ENCODE data around the gene MDC1. TPM values are rescaled to one million over a fixed set of nuclear protein-coding genes. Genes with fewer than 3 reads are reported as not detected.

Gene MDC1
- total and polyA plus RNA-seq, 2 of the 13 experiments (the other 11 are each of a cell fraction or from before 2014, with no cell fraction given) = 8.4 to 14.0 TPM

DNA sequence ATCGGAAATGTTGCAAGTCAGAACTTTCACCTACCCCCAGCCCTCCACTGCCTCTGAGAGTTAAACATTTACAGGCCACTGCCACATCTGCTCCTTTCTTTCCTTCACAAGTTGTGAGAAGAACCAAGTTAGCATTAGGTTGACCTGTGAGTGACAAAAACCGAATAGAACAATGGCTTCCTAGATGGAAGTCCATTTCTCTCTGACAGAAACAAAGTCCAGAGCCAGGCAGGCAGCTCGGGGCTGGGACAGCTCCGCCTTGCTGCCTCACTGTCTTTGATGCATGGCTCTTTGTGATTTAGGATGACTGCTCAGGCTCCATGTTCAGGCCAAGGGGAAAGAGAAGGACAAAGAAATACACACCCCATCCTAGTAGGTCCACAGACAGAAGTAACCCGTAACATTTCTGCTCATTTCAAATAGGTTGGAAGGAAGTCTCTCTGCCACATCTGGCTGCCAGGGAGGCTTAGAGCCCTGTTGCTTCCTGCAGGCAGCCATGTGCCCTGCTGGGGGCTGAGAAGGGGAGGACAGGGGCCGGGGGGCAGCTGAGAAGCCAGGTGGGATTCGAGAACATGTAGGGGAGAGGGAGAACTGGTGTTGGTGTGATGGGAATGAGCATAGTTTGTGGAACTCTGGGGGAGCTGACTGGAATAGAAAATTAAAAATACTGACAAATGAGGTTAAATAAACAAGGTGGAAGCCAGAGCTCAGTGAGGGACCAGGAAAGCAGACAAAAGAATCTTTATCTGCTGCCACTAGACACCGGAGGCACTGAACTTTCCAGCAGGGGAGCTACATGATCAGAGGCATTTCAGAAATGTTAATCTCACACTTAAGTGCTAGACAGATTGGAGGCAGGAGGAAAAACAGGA, 46.8 kb upstream of the MDC1 start (continued):
- TF ChIP-seq, protein P1, sequence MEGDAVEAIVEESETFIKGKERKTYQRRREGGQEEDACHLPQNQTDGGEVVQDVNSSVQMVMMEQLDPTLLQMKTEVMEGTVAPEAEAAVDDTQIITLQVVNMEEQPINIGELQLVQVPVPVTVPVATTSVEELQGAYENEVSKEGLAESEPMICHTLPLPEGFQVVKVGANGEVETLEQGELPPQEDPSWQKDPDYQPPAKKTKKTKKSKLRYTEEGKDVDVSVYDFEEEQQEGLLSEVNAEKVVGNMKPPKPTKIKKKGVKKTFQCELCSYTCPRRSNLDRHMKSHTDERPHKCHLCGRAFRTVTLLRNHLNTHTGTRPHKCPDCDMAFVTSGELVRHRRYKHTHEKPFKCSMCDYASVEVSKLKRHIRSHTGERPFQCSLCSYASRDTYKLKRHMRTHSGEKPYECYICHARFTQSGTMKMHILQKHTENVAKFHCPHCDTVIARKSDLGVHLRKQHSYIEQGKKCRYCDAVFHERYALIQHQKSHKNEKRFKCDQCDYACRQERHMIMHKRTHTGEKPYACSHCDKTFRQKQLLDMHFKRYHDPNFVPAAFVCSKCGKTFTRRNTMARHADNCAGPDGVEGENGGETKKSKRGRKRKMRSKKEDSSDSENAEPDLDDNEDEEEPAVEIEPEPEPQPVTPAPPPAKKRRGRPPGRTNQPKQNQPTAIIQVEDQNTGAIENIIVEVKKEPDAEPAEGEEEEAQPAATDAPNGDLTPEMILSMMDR (CRISPR knock-in tag; IDR thresholded peaks at IDR 0.05) = peak; percentile 55
- TF ChIP-seq CHD2 (IDR thresholded peaks at IDR 0.05; ENCODE audit: low read depth, low read length) = no peak
- peak; percentile 83 for TF ChIP-seq FOSL2 (CRISPR knock-in tag; IDR thresholded peaks at IDR 0.05)
- TF ChIP-seq, protein P2, sequence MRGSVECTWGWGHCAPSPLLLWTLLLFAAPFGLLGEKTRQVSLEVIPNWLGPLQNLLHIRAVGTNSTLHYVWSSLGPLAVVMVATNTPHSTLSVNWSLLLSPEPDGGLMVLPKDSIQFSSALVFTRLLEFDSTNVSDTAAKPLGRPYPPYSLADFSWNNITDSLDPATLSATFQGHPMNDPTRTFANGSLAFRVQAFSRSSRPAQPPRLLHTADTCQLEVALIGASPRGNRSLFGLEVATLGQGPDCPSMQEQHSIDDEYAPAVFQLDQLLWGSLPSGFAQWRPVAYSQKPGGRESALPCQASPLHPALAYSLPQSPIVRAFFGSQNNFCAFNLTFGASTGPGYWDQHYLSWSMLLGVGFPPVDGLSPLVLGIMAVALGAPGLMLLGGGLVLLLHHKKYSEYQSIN (CRISPR knock-in tag; IDR thresholded peaks at IDR 0.05; ENCODE audit: borderline replicate concordance) = no peak
- no peak for TF ChIP-seq U2AF2 (IDR thresholded peaks at IDR 0.05; ENCODE audit: low read depth, low read length)
- TF ChIP-seq ZNF550 (CRISPR knock-in tag; IDR thresholded peaks at IDR 0.05; ENCODE audit: borderline replicate concordance) = no peak
- TF ChIP-seq ASH2L (IDR thresholded peaks at IDR 0.05; ENCODE audit: insufficient read length, low read depth, low read length) = peak; percentile 100
- peak; percentile 53; the same call in 1 of the 2 replicates for TF ChIP-seq POGZ (CRISPR knock-in tag; IDR thresholded peaks at IDR 0.05)
- peak; percentile 78 for TF ChIP-seq ZNF337 (CRISPR knock-in tag; IDR thresholded peaks at IDR 0.05; ENCODE audit: borderline replicate concordance, low read depth)
- TF ChIP-seq, protein P3, sequence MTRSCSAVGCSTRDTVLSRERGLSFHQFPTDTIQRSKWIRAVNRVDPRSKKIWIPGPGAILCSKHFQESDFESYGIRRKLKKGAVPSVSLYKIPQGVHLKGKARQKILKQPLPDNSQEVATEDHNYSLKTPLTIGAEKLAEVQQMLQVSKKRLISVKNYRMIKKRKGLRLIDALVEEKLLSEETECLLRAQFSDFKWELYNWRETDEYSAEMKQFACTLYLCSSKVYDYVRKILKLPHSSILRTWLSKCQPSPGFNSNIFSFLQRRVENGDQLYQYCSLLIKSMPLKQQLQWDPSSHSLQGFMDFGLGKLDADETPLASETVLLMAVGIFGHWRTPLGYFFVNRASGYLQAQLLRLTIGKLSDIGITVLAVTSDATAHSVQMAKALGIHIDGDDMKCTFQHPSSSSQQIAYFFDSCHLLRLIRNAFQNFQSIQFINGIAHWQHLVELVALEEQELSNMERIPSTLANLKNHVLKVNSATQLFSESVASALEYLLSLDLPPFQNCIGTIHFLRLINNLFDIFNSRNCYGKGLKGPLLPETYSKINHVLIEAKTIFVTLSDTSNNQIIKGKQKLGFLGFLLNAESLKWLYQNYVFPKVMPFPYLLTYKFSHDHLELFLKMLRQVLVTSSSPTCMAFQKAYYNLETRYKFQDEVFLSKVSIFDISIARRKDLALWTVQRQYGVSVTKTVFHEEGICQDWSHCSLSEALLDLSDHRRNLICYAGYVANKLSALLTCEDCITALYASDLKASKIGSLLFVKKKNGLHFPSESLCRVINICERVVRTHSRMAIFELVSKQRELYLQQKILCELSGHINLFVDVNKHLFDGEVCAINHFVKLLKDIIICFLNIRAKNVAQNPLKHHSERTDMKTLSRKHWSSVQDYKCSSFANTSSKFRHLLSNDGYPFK (CRISPR knock-in tag; IDR thresholded peaks at IDR 0.05; ENCODE audit: borderline replicate concordance) = peak; percentile 76; the same call in 1 of the 2 replicates
- no peak for TF ChIP-seq SCMH1 (CRISPR knock-in tag; IDR thresholded peaks at IDR 0.05; ENCODE audit: borderline replicate concordance)
- TF ChIP-seq RAD51 (IDR thresholded peaks at IDR 0.05; ENCODE audit: borderline replicate concordance) = no peak
- TF ChIP-seq, protein P4, sequence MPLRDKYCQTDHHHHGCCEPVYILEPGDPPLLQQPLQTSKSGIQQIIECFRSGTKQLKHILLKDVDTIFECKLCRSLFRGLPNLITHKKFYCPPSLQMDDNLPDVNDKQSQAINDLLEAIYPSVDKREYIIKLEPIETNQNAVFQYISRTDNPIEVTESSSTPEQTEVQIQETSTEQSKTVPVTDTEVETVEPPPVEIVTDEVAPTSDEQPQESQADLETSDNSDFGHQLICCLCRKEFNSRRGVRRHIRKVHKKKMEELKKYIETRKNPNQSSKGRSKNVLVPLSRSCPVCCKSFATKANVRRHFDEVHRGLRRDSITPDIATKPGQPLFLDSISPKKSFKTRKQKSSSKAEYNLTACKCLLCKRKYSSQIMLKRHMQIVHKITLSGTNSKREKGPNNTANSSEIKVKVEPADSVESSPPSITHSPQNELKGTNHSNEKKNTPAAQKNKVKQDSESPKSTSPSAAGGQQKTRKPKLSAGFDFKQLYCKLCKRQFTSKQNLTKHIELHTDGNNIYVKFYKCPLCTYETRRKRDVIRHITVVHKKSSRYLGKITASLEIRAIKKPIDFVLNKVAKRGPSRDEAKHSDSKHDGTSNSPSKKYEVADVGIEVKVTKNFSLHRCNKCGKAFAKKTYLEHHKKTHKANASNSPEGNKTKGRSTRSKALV (CRISPR knock-in tag; IDR thresholded peaks at IDR 0.05) = 0 out of 2 replicates have a peak, but pooled peaks have one; percentile 19
- TF ChIP-seq ZNF34 (CRISPR knock-in tag; IDR thresholded peaks at IDR 0.05; ENCODE audit: borderline replicate concordance) = no peak
- TF ChIP-seq ZNF510 (CRISPR knock-in tag; IDR thresholded peaks at IDR 0.05; ENCODE audit: low read depth) = peak; percentile 65; the same call in 1 of the 2 replicates
- peak; percentile 75; the same call in 1 of the 2 replicates for TF ChIP-seq ZNF138 (CRISPR knock-in tag; IDR thresholded peaks at IDR 0.05; ENCODE audit: low read depth)
- TF ChIP-seq ZNF136 (CRISPR knock-in tag; IDR thresholded peaks at IDR 0.05; ENCODE audit: low read depth) = no peak; the same call in 1 of the 2 replicates
- TF ChIP-seq EP300 (IDR thresholded peaks at IDR 0.05; ENCODE audit: low read depth in 2 of 2, low read length in 2 of 2) = peak; percentile 90 to 96
- peak; percentile 94 for TF ChIP-seq EP300 (CRISPR knock-in tag; IDR thresholded peaks at IDR 0.05; ENCODE audit: borderline replicate concordance)
- peak; percentile 92; the same call in 1 of the 2 replicates for TF ChIP-seq ZKSCAN8 (CRISPR knock-in tag; IDR thresholded peaks at IDR 0.05; ENCODE audit: borderline replicate concordance)

Measured in HepG2 (cell line).